C4-2B (cell line): ENCODE data around the gene TXNDC11.

ENCODE experiments used
- ZFX ChIP-seq: fragments of 450-650 bp; IDR thresholded peaks from 2 replicates; pipeline ENCODE4 v1.6.1; 2017
- TF ChIP-seq, protein P1 (sequence below): fragments of 450-650 bp; conservative IDR thresholded peaks from 2 replicates; pipeline ENCODE4 v1.5.1; 2017; ENCODE audit warnings: mild to moderate bottlenecking

DNA sequence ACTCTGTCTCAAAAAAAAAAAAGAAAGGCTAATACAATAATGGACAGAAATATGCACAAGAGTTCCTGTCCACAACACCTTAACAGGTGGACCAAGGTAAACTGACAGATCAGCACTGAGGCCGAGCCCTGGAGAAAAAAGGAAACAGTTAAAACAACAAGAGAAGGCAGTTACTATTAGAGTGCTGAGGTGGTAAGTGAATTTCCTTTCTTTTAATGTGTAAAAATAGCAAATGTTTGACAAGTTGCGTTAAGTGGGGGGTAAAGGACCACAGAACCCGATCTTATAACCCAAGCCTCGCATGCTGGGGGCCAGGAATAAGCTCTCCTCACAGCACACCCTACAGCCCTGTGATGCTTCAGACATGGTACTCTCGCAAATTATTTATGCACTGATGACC is 24.8 kb downstream of the TXNDC11 start:
- TF ChIP-seq, protein P1, sequence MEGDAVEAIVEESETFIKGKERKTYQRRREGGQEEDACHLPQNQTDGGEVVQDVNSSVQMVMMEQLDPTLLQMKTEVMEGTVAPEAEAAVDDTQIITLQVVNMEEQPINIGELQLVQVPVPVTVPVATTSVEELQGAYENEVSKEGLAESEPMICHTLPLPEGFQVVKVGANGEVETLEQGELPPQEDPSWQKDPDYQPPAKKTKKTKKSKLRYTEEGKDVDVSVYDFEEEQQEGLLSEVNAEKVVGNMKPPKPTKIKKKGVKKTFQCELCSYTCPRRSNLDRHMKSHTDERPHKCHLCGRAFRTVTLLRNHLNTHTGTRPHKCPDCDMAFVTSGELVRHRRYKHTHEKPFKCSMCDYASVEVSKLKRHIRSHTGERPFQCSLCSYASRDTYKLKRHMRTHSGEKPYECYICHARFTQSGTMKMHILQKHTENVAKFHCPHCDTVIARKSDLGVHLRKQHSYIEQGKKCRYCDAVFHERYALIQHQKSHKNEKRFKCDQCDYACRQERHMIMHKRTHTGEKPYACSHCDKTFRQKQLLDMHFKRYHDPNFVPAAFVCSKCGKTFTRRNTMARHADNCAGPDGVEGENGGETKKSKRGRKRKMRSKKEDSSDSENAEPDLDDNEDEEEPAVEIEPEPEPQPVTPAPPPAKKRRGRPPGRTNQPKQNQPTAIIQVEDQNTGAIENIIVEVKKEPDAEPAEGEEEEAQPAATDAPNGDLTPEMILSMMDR, result no peak
- no peak for TF ChIP-seq ZFX
